ELR (cell line): ENCODE data around the gene UBD.

Experiments used
- DNase-seq: peaks from one replicate; pipeline ENCODE4 v3.0.0-alpha.2; 2015; ENCODE audit warnings: low read depth

Gene UBD

GRCh38 chr6:29561091-29561490 lies 1.6 kb upstream of the UBD start:
- DNase-seq = no peak

- no peak for DNase-seq
These were observed 973 bp downstream of the UBD start for GRCh38 chr6:29558439-29559079.

GRCh38 chr6:29557320-29557719 lies 2.2 kb downstream of the UBD start:
- DNase-seq = no peak

GRCh38 chr6:29554764-29555163 lies 4.8 kb downstream of the UBD start:
- DNase-seq = no peak

GRCh38 chr6:29553268-29554057 lies 6.1 kb downstream of the UBD start:
- DNase-seq = peak; percentile 20

GRCh38 chr6:29552512-29553051 lies 7.0 kb downstream of the UBD start:
- DNase-seq = peak; percentile 74

GRCh38 chr6:29547573-29547972 lies 12.0 kb downstream of the UBD start:
- no peak for DNase-seq

- DNase-seq = no peak
These were observed 21.7 kb downstream of the UBD start for GRCh38 chr6:29537714-29538403.

- no peak for DNase-seq
These were observed 27.1 kb downstream of the UBD start for GRCh38 chr6:29532320-29532951.

- DNase-seq = peak; percentile 82
These were observed 27.9 kb downstream of the UBD start for GRCh38 chr6:29531668-29532067.

GRCh38 chr6:29530671-29531310 lies 28.7 kb downstream of the UBD start:
- no peak for DNase-seq

- DNase-seq = no peak
These were observed 29.6 kb downstream of the UBD start for GRCh38 chr6:29529956-29530355.

- no peak for DNase-seq
These were observed 30.5 kb downstream of the UBD start for GRCh38 chr6:29528988-29529560.

GRCh38 chr6:29528300-29528931 lies 31.1 kb downstream of the UBD start:
- DNase-seq = no peak

GRCh38 chr6:29527564-29527963 lies 32.0 kb downstream of the UBD start:
- DNase-seq = no peak

- DNase-seq = no peak
These were observed 32.4 kb downstream of the UBD start for GRCh38 chr6:29527126-29527525.

GRCh38 chr6:29525311-29525639 lies 34.3 kb downstream of the UBD start:
- no peak for DNase-seq

- no peak for DNase-seq
These were observed 34.9 kb downstream of the UBD start for GRCh38 chr6:29524444-29525310.

- no peak for DNase-seq
These were observed 35.5 kb downstream of the UBD start for GRCh38 chr6:29524044-29524443.

GRCh38 chr6:29522227-29522626 lies 37.3 kb downstream of the UBD start:
- no peak for DNase-seq
